Nephron (organoid): Measurements from ENCODE around the gene DLG5.

Experiments
- H3K27ac Mint-ChIP-seq, 3 experiments: 2 replicates each; pipeline ENCODE4 v1.8.0; 2020; ENCODE audit warnings: mixed read lengths in 3 of 3, mild to moderate bottlenecking in 2 of 3, moderate library complexity in 1 of 3
- H3K27me3 Mint-ChIP-seq: 2 replicates; pipeline ENCODE4 v1.8.0; 2021; ENCODE audit warnings: low read depth, mild to moderate bottlenecking, moderate library complexity, mixed read lengths
- H3K36me3 Mint-ChIP-seq: 2 replicates; pipeline ENCODE4 v1.8.0; 2020; ENCODE audit warnings: low read depth, mixed read lengths
- H3K4me1 Mint-ChIP-seq: 2 replicates; pipeline ENCODE4 v1.8.0; 2020; ENCODE audit warnings: mixed read lengths
- H3K4me3 Mint-ChIP-seq, 3 experiments: 2 replicates each; pipeline ENCODE4 v1.8.0; 2020; ENCODE audit warnings: mild to moderate bottlenecking in 3 of 3, mixed read lengths in 3 of 3, moderate library complexity in 2 of 3
- H3K9me3 Mint-ChIP-seq: 2 replicates; pipeline ENCODE4 v1.8.0; 2020; ENCODE audit warnings: mixed read lengths
- CTCF ChIP-seq, 3 experiments: fragments of 200-600 bp; sonication (generic); IDR thresholded peaks; one replicate each; pipeline ENCODE4 v1.5.0; 2021; ENCODE audit warnings: antibody characterized with exemption in 3 of 3; ENCODE audit not compliant: unreplicated experiment in 3 of 3

DLG5 gene

GRCh38 chr10:77879065-77879464 lies 47.5 kb downstream of the DLG5 start:
- Mint-ChIP-seq H3K27me3 (no peaks in the 10 kb centered on the region), H3K4me1 (peaks cover 31% of the 10 kb centered on the region), H3K4me3 (no peak overlapping the region), H3K9me3 (no peaks in the 10 kb centered on the region), H3K36me3 (peaks cover 3% of the 10 kb centered on the region), H3K27ac (peak overlapping the region in 1 of 3 experiments; percentile 6)
- no peak for TF ChIP-seq CTCF (IDR thresholded peaks at IDR 0.05; ENCODE audit: unreplicated experiment in 3 of 3)

GRCh38 chr10:77877441-77878344 lies 48.9 kb downstream of the DLG5 start:
- TF ChIP-seq CTCF (IDR thresholded peaks at IDR 0.05; ENCODE audit: unreplicated experiment in 3 of 3): no peak

GRCh38 chr10:77875730-77876129 lies 50.8 kb downstream of the DLG5 start:
- peaks cover 41% of the 10 kb centered on the region for H3K4me1 Mint-ChIP-seq
- no peaks in the 10 kb centered on the region for H3K36me3 Mint-ChIP-seq

More at GRCh38 chr10:77877441-77878344, 48.9 kb downstream of the DLG5 start:
- peak overlapping the region; percentile 49 to 85 (median 78) for H3K27ac Mint-ChIP-seq
- peaks cover 31% of the 10 kb centered on the region for H3K4me1 Mint-ChIP-seq
- H3K9me3 Mint-ChIP-seq: no peaks in the 10 kb centered on the region
- H3K27me3 Mint-ChIP-seq: no peaks in the 10 kb centered on the region
- H3K4me3 Mint-ChIP-seq: peak overlapping the region in 1 of 3 experiments; percentile 36
- no peaks in the 10 kb centered on the region for H3K36me3 Mint-ChIP-seq

GRCh38 chr10:77874872-77875271 lies 51.7 kb downstream of the DLG5 start:
- Mint-ChIP-seq H3K36me3 (peaks cover 3% of the 10 kb centered on the region), H3K4me1 (peaks cover 39% of the 10 kb centered on the region), H3K9me3 (no peaks in the 10 kb centered on the region), H3K27ac (no peak overlapping the region), H3K4me3 (no peak overlapping the region), H3K27me3 (no peaks in the 10 kb centered on the region)
- no peak for TF ChIP-seq CTCF (IDR thresholded peaks at IDR 0.05; ENCODE audit: unreplicated experiment in 3 of 3)

More at GRCh38 chr10:77875730-77876129, 50.8 kb downstream of the DLG5 start:
- peak overlapping the region in 1 of 3 experiments; percentile 31 for H3K27ac Mint-ChIP-seq
- no peak for TF ChIP-seq CTCF (IDR thresholded peaks at IDR 0.05; ENCODE audit: unreplicated experiment in 3 of 3)
- H3K9me3 Mint-ChIP-seq: no peaks in the 10 kb centered on the region
- no peak overlapping the region for H3K4me3 Mint-ChIP-seq
- no peaks in the 10 kb centered on the region for H3K27me3 Mint-ChIP-seq

GRCh38 chr10:77873536-77874380 lies 52.8 kb downstream of the DLG5 start:
- Mint-ChIP-seq H3K4me1 (peaks cover 29% of the 10 kb centered on the region), H3K4me3 (no peak overlapping the region), H3K27ac (no peak overlapping the region), H3K36me3 (peaks cover 5% of the 10 kb centered on the region), H3K9me3 (no peaks in the 10 kb centered on the region), H3K27me3 (no peaks in the 10 kb centered on the region)
- TF ChIP-seq CTCF (IDR thresholded peaks at IDR 0.05; ENCODE audit: unreplicated experiment in 3 of 3): no peak
